Sigmoid colon (tissue), 7 donors: ENCODE results near the gene PPM1L. TPM values are rescaled to one million over a fixed set of nuclear protein-coding genes. Genes with fewer than 3 reads are reported as not detected.
"Not testable (repeated sequence)": the region's sequence is repeated elsewhere in the genome, so short reads cannot be mapped to it uniquely, and the experiment has no call there.

Experiments used
- DNase-seq: peaks from one replicate; pipeline ENCODE4 v3.0.0-alpha.2; 2019
- H3K27ac ChIP-seq, 4 donors: fragments of 200-600 bp; sonication (generic); one replicate each; pipeline ENCODE4 v1.5.1; 2016 to 2019; ENCODE audit warnings: mild to moderate bottlenecking in 1 of 4
- H3K27me3 ChIP-seq, 3 donors: fragments of 200-600 bp; sonication (generic); one replicate each; pipeline ENCODE4 v1.5.1; 2019; ENCODE audit warnings: mild to moderate bottlenecking in 1 of 3
- H3K36me3 ChIP-seq, 4 donors: fragments of 200-600 bp; sonication (generic); one replicate each; pipeline ENCODE4 v1.5.1; 2016 to 2019
- H3K4me1 ChIP-seq, 4 donors: fragments of 200-600 bp; sonication (generic); one replicate each; pipeline ENCODE4 v1.5.1; 2017 to 2019
- H3K4me3 ChIP-seq, 4 donors: fragments of 200-600 bp; sonication (generic); one replicate each; pipeline ENCODE4 v1.5.1; 2017 to 2019; ENCODE audit warnings: mild to moderate bottlenecking in 2 of 4, moderate library complexity in 1 of 4
- H3K9me3 ChIP-seq, 4 donors: fragments of 200-600 bp in 3 of 4; sonication (generic) in 3 of 4; one replicate each; pipeline versions ENCODE4 v1.5.1 to v1.6.1; 2013 to 2019
- EP300 ChIP-seq, 4 donors: sonication (generic); formaldehyde crosslinking; IDR thresholded peaks; one replicate each; pipeline ENCODE4 v1.6.1; 2017; ENCODE audit warnings: antibody characterized with exemption in 4 of 4
- POLR2A ChIP-seq, 2 donors: fragments of 450-650 bp; IDR thresholded peaks; one replicate each; pipeline ENCODE4 v1.6.1; 2016; ENCODE audit warnings: antibody characterized with exemption in 2 of 2, mild to moderate bottlenecking in 2 of 2, moderate library complexity in 2 of 2
- POLR2AphosphoS5 ChIP-seq, 4 donors: sonication (generic); formaldehyde crosslinking; IDR thresholded peaks; one replicate each; pipeline ENCODE4 v1.6.1; 2017; ENCODE audit warnings: antibody characterized with exemption in 4 of 4
- WGBS, 2 donors: extraction: QIAGEN DNeasy Blood & Tissue Kit; methylation state at CpG; one replicate each; pipeline ENCODE4 v1.1.7; 2013; 5-methylcytosine and 5-hydroxymethylcytosine counted together
- intact Hi-C: fragments of 100-400 bp; cut with DNase I; formaldehyde crosslinking; loops from one replicate; pipeline ENCODE4 v1.15.1; 2023
- polyA plus RNA-seq, 3 donors: library from polyadenylated mRNA; stranded (reverse); fragments of 200-250 nt; gene quantifications; one replicate each; pipeline ENCODE4 v1.2.3, GENCODE V29; 2013
- total RNA-seq, 4 donors: library from RNA; depleted of rRNA; stranded (reverse); fragments of >200 nt; gene quantifications; one replicate each; pipeline ENCODE4 v1.1.0, GENCODE V29; 2016
- TF ChIP-seq, protein P1 (sequence below), 4 experiments: fragments of 450-650 bp in 3 of 4; fragments of 200-600 bp in 1 of 4; IDR thresholded peaks; one replicate each; pipeline ENCODE4 v1.5.1; 2016 to 2019; ENCODE audit warnings: antibody characterized with exemption in 4 of 4, mild to moderate bottlenecking in 3 of 4, moderate library complexity in 2 of 4
- donor health status: healthy with polysubstance abuse.
- donor health status: Bipolar disorder and iron deficiency.
- donor health status: healthy.

Gene PPM1L
- total and polyA plus RNA-seq, 7 donors: 1.2 to 50.2 (median 33.2) TPM

GRCh38 chr3:161008086-161008485 lies 252.1 kb downstream of the PPM1L start:
- no peaks in the 10 kb centered on the region for H3K36me3 ChIP-seq

GRCh38 chr3:161010151-161010550 lies 254.1 kb downstream of the PPM1L start:
- DNase-seq, H3K27ac ChIP-seq, H3K27me3 ChIP-seq, H3K9me3 ChIP-seq, H3K36me3 ChIP-seq, intact Hi-C loops, H3K4me3 ChIP-seq: not testable (repeated sequence)
- H3K4me1 ChIP-seq: peaks cover 0 to 13% (median 11%) of the 10 kb centered on the region in 4 donors
- 56 to 83% methylated on average over 2 of the region's 2 CpGs for WGBS, 2 donors

More at GRCh38 chr3:161008086-161008485, 252.1 kb downstream of the PPM1L start:
- Histone ChIP-seq H3K4me1 (no peaks in the 10 kb centered on the region), H3K27ac (no peak overlapping the region), H3K9me3 (no peaks in the 10 kb centered on the region), H3K4me3 (no peak overlapping the region), H3K27me3 (no peaks in the 10 kb centered on the region)
- DNase-seq: no peak
- TF ChIP-seq, protein P1, sequence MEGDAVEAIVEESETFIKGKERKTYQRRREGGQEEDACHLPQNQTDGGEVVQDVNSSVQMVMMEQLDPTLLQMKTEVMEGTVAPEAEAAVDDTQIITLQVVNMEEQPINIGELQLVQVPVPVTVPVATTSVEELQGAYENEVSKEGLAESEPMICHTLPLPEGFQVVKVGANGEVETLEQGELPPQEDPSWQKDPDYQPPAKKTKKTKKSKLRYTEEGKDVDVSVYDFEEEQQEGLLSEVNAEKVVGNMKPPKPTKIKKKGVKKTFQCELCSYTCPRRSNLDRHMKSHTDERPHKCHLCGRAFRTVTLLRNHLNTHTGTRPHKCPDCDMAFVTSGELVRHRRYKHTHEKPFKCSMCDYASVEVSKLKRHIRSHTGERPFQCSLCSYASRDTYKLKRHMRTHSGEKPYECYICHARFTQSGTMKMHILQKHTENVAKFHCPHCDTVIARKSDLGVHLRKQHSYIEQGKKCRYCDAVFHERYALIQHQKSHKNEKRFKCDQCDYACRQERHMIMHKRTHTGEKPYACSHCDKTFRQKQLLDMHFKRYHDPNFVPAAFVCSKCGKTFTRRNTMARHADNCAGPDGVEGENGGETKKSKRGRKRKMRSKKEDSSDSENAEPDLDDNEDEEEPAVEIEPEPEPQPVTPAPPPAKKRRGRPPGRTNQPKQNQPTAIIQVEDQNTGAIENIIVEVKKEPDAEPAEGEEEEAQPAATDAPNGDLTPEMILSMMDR (IDR thresholded peaks at IDR 0.05): no peak
- TF ChIP-seq POLR2A (IDR thresholded peaks at IDR 0.05) (no peak), POLR2AphosphoS5 (IDR thresholded peaks at IDR 0.05) (no peak), EP300 (IDR thresholded peaks at IDR 0.05) (no peak)
- 76 to 88% methylated on average over 2 of the region's 2 CpGs for WGBS, 2 donors
- intact Hi-C loops: no loop called here

GRCh38 chr3:161014843-161015749 lies 259.1 kb downstream of the PPM1L start:
- no peak for DNase-seq
- peak overlapping the region in 1 of 4 donors; percentile 18 for H3K27ac ChIP-seq
- H3K36me3 ChIP-seq: no peaks in the 10 kb centered on the region
- WGBS, 2 donors: 83 to 90% methylated on average over 4 of the region's 4 CpGs
- peaks cover 0 to 25% (median 21%) of the 10 kb centered on the region in 4 donors for H3K4me1 ChIP-seq
- H3K4me3 ChIP-seq: no peak overlapping the region
- no peak for TF ChIP-seq POLR2A (IDR thresholded peaks at IDR 0.05)
- TF ChIP-seq POLR2AphosphoS5 (IDR thresholded peaks at IDR 0.05): no peak
- no peak for TF ChIP-seq EP300 (IDR thresholded peaks at IDR 0.05)
- TF ChIP-seq, protein P1 (IDR thresholded peaks at IDR 0.05): no peak
- intact Hi-C loops: no loop called here
- H3K9me3 ChIP-seq: no peaks in the 10 kb centered on the region
- H3K27me3 ChIP-seq: no peaks in the 10 kb centered on the region

- intact Hi-C loops: no loop called here
- Histone ChIP-seq H3K4me3 (no peak overlapping the region), H3K27me3 (no peaks in the 10 kb centered on the region), H3K36me3 (no peaks in the 10 kb centered on the region), H3K9me3 (peaks cover 0 to 4% (median 0%) of the 10 kb centered on the region in 4 donors), H3K27ac (no peak overlapping the region), H3K4me1 (peaks cover 0 to 25% (median 21%) of the 10 kb centered on the region in 4 donors)
- DNase-seq: no peak
- WGBS, 2 donors: 83 to 89% methylated on average over 6 of the region's 6 CpGs
- TF ChIP-seq EP300 (IDR thresholded peaks at IDR 0.05): no peak
- TF ChIP-seq, protein P1 (IDR thresholded peaks at IDR 0.05): no peak
- no peak for TF ChIP-seq POLR2AphosphoS5 (IDR thresholded peaks at IDR 0.05)
- TF ChIP-seq POLR2A (IDR thresholded peaks at IDR 0.05): no peak
Observed at GRCh38 chr3:161016417-161017313, 260.6 kb downstream of the PPM1L start.

DNA sequence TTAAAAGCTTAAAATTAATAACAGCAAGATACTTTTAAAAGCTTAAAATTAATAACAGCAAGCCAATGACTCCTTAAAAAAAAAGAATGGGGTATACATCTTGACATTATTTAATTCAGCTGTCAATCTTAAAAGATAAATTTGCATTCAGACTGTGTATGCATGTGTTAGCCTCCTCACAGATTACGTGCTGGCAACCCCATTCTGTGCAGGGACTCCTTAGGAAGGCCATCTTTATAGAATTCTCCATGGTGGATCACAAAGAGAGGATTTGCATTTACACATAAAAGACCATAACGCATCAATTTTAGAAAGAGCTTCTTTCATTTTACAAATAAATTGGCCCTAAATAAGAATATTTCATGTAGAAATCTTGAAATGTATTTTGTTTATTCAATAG lies 261.9 kb downstream of the PPM1L start:
- DNase-seq: no peak
- 95 to 97% methylated on average over 2 of the region's 2 CpGs for whole genome bisulfite sequencing, 2 donors
- TF ChIP-seq POLR2AphosphoS5 (IDR thresholded peaks at IDR 0.05) (no peak), EP300 (IDR thresholded peaks at IDR 0.05) (no peak), POLR2A (IDR thresholded peaks at IDR 0.05) (no peak)
- TF ChIP-seq, protein P1 (IDR thresholded peaks at IDR 0.05): no peak
- Histone ChIP-seq H3K27me3 (no peaks in the 10 kb centered on the region), H3K36me3 (no peaks in the 10 kb centered on the region), H3K27ac (no peak overlapping the region), H3K9me3 (peaks cover 0 to 4% (median 0%) of the 10 kb centered on the region in 4 donors), H3K4me1 (peaks cover 0 to 25% (median 21%) of the 10 kb centered on the region in 4 donors), H3K4me3 (no peak overlapping the region)
- intact Hi-C loops: no loop called here
